ENCODE results near the gene NUB1.

- no peak for TF ChIP-seq EZH2phosphoT487 (IDR thresholded peaks at IDR 0.05; ENCODE audit: borderline replicate concordance, low read depth)
- TF ChIP-seq FOXM1 (IDR thresholded peaks at IDR 0.05; ENCODE audit: low read depth): no peak
- TF ChIP-seq CTCF (IDR thresholded peaks at IDR 0.05): no peak
- TF ChIP-seq USF2 (IDR thresholded peaks at IDR 0.05; ENCODE audit: borderline replicate concordance, low read depth, low read length): no peak
- TF ChIP-seq ELF1 (IDR thresholded peaks at IDR 0.05): no peak
Observed at GRCh38 chr7:151393031-151393977, 51.7 kb downstream of the NUB1 start.

All from SK-N-SH (cell line).